NCI-H2227 treated with DMSO at 0.1 percent for 48 hours (cell line): ENCODE measurements around the gene NEO1.

Experiments
- DNase-seq: peaks from one replicate; lab custom pipeline; 2025; lab: John Stamatoyannopoulos, UW

Gene NEO1

GRCh38 chr15:73028831-73029451 lies 23.3 kb upstream of the NEO1 start:
- DNase-seq: no peak

GRCh38 chr15:73030122-73030679 lies 22.1 kb upstream of the NEO1 start:
- DNase-seq: no peak

- DNase-seq: no peak
Observed at GRCh38 chr15:73031648-73032047, 20.6 kb upstream of the NEO1 start.

- DNase-seq: no peak
Observed at GRCh38 chr15:73033611-73034010, 18.7 kb upstream of the NEO1 start.

- no peak for DNase-seq
Observed at GRCh38 chr15:73034221-73034620, 18.0 kb upstream of the NEO1 start.

GRCh38 chr15:73035221-73035620 lies 17.0 kb upstream of the NEO1 start:
- no peak for DNase-seq

GRCh38 chr15:73038220-73038619 lies 14.0 kb upstream of the NEO1 start:
- DNase-seq: no peak

GRCh38 chr15:73046073-73046472 lies 6.2 kb upstream of the NEO1 start:
- DNase-seq: peak; percentile 39

GRCh38 chr15:73047882-73048281 lies 4.4 kb upstream of the NEO1 start:
- no peak for DNase-seq

- DNase-seq: no peak
Observed at GRCh38 chr15:73048624-73049295, 3.5 kb upstream of the NEO1 start.

GRCh38 chr15:73049564-73050215 lies 2.6 kb upstream of the NEO1 start:
- no peak for DNase-seq

GRCh38 chr15:73050561-73051295 lies 1.5 kb upstream of the NEO1 start:
- peak; percentile 9 for DNase-seq

GRCh38 chr15:73051391-73051806 lies 864 bp upstream of the NEO1 start:
- no peak for DNase-seq

- peak; percentile 58 for DNase-seq
Observed at GRCh38 chr15:73052653-73053397, 562 bp downstream of the NEO1 start.

GRCh38 chr15:73053398-73053723 lies 1.1 kb downstream of the NEO1 start:
- DNase-seq: no peak

- DNase-seq: no peak
Observed at GRCh38 chr15:73054417-73054953, 2.2 kb downstream of the NEO1 start.

- no peak for DNase-seq
Observed at GRCh38 chr15:73056460-73056859, 4.2 kb downstream of the NEO1 start.

GRCh38 chr15:73058437-73058836 lies 6.2 kb downstream of the NEO1 start:
- no peak for DNase-seq

- no peak for DNase-seq
Observed at GRCh38 chr15:73065114-73065513, 12.9 kb downstream of the NEO1 start.

GRCh38 chr15:73069109-73069508 lies 16.8 kb downstream of the NEO1 start:
- DNase-seq: no peak

GRCh38 chr15:73072894-73073293 lies 20.6 kb downstream of the NEO1 start:
- DNase-seq: no peak

- DNase-seq: no peak
Observed at GRCh38 chr15:73074241-73074640, 22.0 kb downstream of the NEO1 start.
